DMS53 (cell line): ENCODE measurements around the gene TESPA1.
"Not testable (repeated sequence)": the region's sequence is repeated elsewhere in the genome, so short reads cannot be mapped to it uniquely, and the experiment has no call there.

Experiments used
- DNase-seq: peaks from one replicate; lab custom pipeline; 2025; lab: John Stamatoyannopoulos, UW

Gene TESPA1, protein sequence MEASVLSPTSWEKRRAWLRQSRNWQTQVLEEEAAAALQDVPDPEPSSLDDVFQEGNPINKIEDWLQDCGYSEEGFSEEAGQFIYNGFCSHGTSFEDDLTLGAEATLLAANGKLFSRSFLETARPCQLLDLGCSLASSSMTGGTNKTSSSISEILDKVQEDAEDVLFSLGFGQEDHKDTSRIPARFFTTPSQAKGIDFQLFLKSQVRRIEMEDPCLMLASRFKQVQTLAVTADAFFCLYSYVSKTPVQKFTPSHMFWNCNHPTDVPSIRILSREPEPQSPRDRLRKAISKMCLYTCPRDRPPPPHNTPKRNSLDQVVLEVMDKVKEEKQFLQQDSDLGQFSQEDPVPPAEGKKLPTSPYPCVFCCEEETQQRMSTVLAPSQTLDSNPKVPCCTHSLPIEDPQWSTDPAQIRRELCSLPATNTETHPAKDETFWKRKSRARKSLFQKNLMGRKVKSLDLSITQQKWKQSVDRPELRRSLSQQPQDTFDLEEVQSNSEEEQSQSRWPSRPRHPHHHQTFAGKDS

GRCh38 chr12:54984658-54985376 is at the start of gene TESPA1:
Gene TESPA1 (minus strand): TSS chr12:54984762. CDS start chr12:54974562, 10,200 bp downstream.
- DNase-seq = no peak

GRCh38 chr12:55034218-55034617 is 49.7 kb upstream of the TESPA1 start:
- DNase-seq = no peak

DNA sequence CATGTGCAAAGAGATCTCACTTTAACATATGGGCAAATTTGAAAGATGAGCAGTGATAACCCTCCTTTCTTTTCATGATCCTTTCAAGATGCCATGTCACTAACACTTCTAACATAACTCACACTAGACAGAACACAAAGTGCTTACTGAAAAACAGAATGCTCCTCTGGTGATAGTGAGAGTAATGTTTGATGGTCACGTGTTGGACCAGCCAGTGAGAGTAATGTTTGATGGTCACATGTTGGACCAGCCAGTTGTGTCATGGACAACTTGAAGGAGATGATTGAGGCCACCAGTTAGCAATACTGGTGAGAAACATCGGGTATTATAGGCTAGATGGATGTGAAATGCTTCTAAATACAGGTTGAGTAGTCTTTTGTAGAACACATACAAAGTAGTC is 40.9 kb upstream of the TESPA1 start:
- DNase-seq = no peak

DNA sequence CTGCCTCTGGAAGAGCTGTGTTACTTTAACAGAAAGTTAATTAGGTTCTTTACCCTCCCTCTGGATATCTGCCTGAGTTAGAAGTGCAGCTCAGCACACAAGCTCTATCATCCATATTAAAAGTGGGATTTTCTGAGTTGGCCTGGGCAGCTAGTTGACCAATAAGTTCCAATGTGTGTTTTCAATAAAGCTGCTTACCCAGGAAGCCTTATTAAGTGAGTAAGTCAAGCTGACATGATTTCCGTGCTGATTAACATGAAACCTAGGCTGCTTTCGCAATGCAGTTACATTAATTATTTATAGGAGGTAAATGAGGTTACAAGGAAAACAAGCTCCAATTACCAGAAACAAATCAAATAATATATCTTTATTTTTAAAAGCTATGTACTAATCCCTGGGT is 40.0 kb upstream of the TESPA1 start:
- DNase-seq = no peak

DNA sequence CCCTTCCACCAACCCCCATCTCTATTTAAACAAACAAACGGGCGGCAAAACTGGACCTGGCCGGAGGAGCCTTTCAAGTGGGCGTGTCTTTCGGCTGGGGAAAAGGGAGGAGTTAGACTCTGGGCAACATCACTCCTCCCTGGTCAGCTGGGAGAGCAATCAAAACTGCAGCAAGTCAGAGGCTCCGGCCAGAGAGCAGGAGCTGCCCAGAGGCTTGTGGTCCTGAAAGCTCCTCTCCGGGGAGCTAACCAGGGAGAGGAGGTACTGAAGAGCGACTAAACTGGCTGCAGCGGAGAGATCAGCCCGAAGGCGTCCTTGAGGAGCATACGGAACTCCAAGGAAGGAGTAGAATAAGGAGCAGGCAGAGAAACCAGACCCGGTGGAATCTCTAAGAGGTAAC is 35.2 kb upstream of the TESPA1 start, which contains the start of gene NEUROD4:
NEUROD4 (plus strand) TSS at position 191 of the 400 bp plus-strand sequence. CDS start 6,466 bp downstream, outside the sequence.
- DNase-seq = peak; percentile 87

DNA sequence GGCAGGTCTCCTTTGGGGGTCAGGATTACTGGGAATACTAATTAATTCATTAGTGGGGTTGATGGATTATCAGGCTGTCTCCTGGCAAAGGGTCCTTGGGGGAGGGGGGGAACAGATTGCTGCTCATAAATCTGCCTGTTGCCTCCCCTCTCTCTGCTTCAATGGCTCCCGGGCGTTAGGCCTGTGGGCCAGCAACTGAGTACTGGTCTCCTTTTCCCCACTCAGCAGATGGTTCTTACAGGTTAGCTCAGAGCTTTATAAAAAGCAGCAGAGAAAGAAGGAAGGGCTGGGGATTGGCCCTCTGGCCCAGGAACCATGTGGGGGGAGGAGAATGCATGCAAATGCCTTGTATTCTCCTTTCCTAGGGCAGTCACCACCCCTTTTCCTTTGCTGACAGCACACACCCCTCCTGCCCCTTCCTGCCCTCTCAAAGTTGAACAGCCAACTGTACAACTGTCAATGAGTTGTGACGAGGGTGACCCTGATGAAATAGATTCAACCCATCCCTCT is 32.9 kb upstream of the TESPA1 start:
- no peak for DNase-seq

DNA sequence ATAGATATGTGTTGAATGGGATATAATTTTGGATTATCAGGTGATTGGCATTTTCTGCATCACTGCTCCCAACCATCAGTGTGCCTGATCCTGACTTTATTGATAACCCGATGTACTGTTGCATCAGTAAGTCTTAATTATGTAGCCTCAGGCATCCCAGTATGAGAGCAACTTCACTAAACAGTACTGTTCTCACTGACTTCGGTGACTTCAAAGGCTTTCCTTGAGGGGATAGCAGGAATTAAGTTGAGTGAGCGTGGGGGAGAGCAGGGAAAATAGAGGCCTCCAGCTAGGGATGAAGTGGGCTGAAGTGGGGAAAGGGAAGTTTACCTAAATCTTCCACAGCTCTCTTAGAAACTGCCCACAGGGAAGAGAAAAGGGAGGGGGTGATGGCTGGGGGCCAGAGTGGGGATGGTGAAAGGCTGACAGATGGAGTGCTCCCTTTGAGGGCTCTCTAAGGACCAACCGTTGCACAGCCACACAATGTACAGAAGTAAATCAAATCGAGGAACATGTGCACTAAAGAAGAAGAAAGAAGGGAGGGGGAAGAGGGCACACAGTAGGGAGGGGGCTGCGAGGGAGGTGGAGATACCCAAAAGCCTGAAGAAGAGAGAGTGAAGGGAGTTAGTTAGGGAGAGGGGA is 24.5 kb upstream of the TESPA1 start:
- no peak for DNase-seq

GRCh38 chr12:55002355-55002754 is 17.8 kb upstream of the TESPA1 start:
- DNase-seq = no peak

DNA sequence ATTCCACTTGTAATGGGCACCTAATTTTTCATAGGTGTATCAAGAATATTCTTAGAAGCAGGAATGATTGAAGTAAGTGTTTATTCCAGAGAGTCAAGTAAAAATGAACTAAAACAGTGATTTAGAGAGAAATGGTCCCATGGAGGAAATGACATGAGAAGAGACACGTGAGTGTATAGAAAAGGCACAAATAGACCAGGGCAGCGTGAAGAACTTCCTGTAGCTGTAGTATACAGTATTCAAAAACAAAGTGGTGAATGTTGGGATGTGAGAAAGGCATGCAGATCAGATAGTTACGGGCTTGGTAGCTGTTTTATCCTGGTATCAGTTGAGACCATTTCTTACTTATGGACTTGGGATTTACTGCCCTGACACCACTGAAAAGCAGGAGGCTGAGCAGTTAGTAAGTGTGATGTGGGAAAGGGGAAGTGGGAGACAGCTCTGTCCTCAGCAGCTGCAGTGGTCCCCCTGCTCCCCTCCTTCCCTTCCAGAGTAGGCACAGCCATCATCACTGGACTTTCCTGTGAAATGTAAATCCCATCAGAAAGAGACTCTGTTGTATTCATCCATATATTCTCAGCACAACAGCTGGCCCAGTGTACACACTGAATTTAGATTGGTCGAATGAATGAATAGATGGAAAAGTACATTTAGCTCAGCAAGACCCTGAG is 16.8 kb upstream of the TESPA1 start:
- no peak for DNase-seq

DNA sequence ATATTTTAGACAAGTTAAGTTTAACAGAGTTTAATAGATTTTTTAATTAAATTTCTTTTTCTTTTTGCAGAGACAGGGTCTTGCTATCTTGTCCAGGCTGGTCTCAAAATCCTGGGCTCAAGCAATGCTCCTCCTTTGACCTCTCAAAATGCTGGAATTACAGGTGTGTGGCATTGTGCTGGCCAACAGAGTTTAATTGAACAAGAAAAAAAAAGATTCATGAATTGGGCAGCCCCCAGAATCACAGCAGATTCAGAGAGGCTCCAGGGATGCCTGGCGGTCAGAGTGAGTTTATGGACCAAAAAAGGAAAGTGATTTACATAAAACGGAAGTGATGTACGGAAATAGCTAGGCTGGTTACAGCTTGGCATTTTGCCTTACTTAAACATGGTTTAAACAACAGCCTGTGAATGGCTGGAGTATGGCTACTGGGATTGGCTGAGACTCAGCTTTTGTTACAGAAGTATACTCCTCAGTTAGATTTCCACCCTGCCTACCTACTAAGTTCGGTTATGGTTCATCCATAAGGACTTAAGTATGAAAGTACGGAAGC is 14.5 kb upstream of the TESPA1 start:
- no peak for DNase-seq

- DNase-seq = no peak
Observed at GRCh38 chr12:54997929-54998522, 13.5 kb upstream of the TESPA1 start.

DNA sequence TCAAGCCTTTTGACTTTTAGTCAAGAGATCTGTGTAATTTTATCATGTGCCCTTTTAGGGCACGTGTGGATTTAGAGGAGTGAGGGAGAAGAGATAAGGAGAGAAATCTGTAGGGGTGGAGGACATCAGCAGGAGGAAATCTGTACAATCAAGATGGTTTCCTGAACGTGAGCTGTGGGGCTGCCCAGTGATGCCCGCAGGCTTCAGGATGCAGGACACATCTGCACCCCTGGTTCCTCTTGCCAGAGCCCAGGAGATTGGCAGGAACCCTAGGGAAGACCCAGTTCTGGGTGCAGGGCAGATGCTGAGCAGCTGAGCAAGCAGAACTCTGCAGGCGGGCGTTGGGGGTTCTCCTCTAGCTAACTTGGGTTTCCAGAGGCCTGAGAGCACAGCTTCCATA is 11.6 kb upstream of the TESPA1 start:
- DNase-seq = no peak

- DNase-seq = peak; percentile 91
Observed at GRCh38 chr12:54993181-54993835, 8.7 kb upstream of the TESPA1 start.

GRCh38 chr12:54991991-54992375 is 7.4 kb upstream of the TESPA1 start:
- no peak for DNase-seq

GRCh38 chr12:54991161-54991990 is 6.8 kb upstream of the TESPA1 start:
- DNase-seq = no peak

DNA sequence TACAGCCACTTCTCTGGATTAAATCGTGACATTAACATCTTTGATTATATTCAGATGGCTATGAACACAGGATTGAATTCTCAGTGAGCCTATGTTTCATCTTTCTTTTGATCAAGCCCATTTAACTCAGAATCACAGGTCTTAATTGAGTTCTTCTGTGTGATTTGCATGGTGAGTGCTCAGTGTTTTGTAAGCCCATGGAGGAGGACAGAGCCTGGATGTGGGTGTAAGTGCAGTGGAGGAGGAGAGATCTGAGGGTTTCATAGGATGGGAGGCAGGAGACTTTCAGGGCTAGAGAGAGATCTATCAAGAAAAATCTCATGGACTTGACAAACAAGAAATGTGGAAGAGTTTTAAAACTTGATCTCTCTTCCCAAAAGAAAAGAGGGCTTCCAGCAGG is 5.3 kb upstream of the TESPA1 start:
- no peak for DNase-seq

GRCh38 chr12:54988402-54989054 is 4.0 kb upstream of the TESPA1 start:
- DNase-seq = peak; percentile 84

DNA sequence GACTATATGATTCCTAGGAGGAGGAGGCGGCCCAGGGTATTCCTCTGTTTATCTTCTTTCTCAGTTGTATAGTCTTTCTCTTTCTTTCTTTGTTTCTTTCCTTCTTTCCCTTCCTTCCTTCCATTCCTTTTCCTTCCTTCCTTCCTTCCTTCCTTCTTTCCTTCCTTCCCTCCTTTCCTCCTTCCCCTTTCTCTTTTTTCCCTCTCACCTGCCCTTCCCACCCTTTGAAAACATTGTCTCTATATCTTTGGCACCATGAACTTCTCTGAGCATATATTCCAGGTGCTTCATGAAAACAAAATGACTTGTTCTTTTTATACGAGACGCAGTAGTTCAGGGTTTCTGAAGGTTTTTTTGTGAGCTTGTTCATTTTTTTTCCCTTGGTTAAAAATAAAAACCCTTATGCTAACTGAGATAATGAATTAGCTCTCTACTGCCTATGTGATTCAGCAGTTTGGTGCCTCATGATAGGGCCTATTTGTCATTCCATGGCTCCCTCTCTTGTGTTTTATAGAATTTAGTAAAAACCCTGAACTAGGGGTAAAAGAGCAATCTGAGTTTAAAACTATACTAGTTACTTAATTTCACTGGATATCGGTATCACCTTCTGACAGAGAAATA is 3.2 kb upstream of the TESPA1 start:
- no peak for DNase-seq

- DNase-seq = not testable (repeated sequence)
Observed at GRCh38 chr12:54986773-54987172, 2.2 kb upstream of the TESPA1 start.
